Osteocyte (in vitro differentiated cells): ENCODE results near the gene PABPN1. TPM values are rescaled to one million over a fixed set of nuclear protein-coding genes. Genes with fewer than 3 reads are reported as not detected.

ENCODE experiments used
- DNase-seq: peaks from one replicate; pipeline ENCODE4 v3.0.0; 2021; ENCODE audit warnings: mixed read lengths; ENCODE audit not compliant: unreplicated experiment; ENCODE audit errors: extremely low spot score
- H3K27ac Mint-ChIP-seq: one replicate; pipeline ENCODE4 v1.8.0; 2021; ENCODE audit warnings: mild to moderate bottlenecking, mixed read lengths; ENCODE audit not compliant: unreplicated experiment
- H3K27me3 Mint-ChIP-seq: one replicate; pipeline ENCODE4 v1.8.0; 2021; ENCODE audit warnings: mixed read lengths; ENCODE audit not compliant: unreplicated experiment
- H3K36me3 Mint-ChIP-seq: one replicate; pipeline ENCODE4 v1.8.0; 2021; ENCODE audit warnings: mixed read lengths; ENCODE audit not compliant: unreplicated experiment
- H3K4me1 Mint-ChIP-seq: one replicate; pipeline ENCODE4 v1.8.0; 2021; ENCODE audit warnings: mixed read lengths; ENCODE audit not compliant: unreplicated experiment
- H3K4me3 Mint-ChIP-seq: one replicate; pipeline ENCODE4 v1.8.0; 2021; ENCODE audit warnings: mild to moderate bottlenecking, moderate library complexity, mixed read lengths; ENCODE audit not compliant: unreplicated experiment
- H3K9me3 Mint-ChIP-seq: one replicate; pipeline ENCODE4 v1.8.0; 2021; ENCODE audit warnings: mixed read lengths; ENCODE audit not compliant: unreplicated experiment
- total RNA-seq: library from RNA; stranded (reverse); gene quantifications from 2 replicates; pipeline ENCODE4 v1.2.1, GENCODE V29; 2021
- TF ChIP-seq, protein P1 (sequence below): fragments of 200-600 bp; sonication (generic); IDR thresholded peaks from 2 replicates; pipeline ENCODE4 v1.5.0; 2021; ENCODE audit warnings: antibody characterized with exemption, mild to moderate bottlenecking, moderate library complexity

The PABPN1 gene
- total RNA-seq, 1 donor from 2014 or later = 175 TPM

DNA sequence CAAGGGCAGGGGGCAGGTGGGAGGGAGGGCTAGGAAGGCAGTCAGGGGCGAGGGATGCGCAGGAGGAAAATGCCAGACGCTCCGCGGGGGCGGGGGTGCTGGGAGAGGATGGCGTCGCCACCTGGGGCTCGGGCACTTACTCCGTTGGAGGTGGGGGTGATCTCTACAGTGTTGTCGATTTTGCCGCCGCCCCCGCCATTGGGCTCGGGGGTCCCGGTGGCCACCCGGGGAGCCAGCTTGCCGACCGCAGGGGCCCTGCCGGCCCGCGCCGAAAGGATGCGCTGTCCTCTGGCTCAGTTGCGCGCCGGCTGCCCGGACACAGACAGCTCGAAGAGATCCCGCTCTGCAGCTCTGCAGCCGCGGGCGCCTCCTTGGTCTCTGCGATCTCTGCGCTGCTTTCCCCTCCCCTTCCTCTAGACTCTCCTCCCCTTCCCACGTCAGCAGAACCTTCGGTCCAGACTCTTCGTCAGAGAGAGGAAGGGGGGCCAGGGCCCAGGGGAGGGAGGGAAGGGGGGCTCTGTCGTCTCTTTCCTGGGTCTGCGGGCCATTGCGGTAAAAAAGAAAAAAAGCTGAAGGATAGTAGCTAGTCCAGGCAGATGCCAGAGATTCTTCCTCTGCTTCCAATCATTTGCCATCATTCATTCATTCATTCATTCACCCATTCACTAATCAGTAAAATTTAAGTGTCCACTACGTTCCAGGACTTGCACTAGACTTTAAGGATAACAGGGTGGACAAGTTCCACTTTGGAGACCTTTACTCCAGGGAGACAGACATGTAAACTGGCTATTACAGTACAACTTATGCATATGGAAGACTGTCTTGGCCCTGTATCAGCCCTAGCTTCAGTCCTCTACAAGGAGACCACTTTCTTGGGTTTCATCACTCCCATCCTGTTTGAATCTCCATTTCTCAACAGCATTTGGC lies 31.5 kb downstream of the PABPN1 start, which contains the start of gene SLC22A17:
Gene SLC22A17, minus strand, starts transcription at position 382 of the 927 bp plus-strand sequence.
- Mint-ChIP-seq H3K27me3 (no peaks in the 10 kb centered on the region), H3K4me3 (peak within 1 kb of the TSS; percentile 75), H3K27ac (peak within 1 kb of the TSS; percentile 68), H3K36me3 (peaks cover 7% of the 10 kb centered on the region), H3K4me1 (peaks cover 8% of the 10 kb centered on the region), H3K9me3 (no peaks in the 10 kb centered on the region)
- peak; percentile 92 for DNase-seq
- TF ChIP-seq, protein P1, sequence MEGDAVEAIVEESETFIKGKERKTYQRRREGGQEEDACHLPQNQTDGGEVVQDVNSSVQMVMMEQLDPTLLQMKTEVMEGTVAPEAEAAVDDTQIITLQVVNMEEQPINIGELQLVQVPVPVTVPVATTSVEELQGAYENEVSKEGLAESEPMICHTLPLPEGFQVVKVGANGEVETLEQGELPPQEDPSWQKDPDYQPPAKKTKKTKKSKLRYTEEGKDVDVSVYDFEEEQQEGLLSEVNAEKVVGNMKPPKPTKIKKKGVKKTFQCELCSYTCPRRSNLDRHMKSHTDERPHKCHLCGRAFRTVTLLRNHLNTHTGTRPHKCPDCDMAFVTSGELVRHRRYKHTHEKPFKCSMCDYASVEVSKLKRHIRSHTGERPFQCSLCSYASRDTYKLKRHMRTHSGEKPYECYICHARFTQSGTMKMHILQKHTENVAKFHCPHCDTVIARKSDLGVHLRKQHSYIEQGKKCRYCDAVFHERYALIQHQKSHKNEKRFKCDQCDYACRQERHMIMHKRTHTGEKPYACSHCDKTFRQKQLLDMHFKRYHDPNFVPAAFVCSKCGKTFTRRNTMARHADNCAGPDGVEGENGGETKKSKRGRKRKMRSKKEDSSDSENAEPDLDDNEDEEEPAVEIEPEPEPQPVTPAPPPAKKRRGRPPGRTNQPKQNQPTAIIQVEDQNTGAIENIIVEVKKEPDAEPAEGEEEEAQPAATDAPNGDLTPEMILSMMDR = peak; percentile 14

GRCh38 chr14:23353433-23353780 lies 32.1 kb downstream of the PABPN1 start:
- no peak for DNase-seq
- peak overlapping the region; percentile 75 for H3K4me3 Mint-ChIP-seq
- TF ChIP-seq, protein P1 = no peak
- H3K36me3 Mint-ChIP-seq = peaks cover 7% of the 10 kb centered on the region
- H3K4me1 Mint-ChIP-seq = peaks cover 8% of the 10 kb centered on the region
- peak overlapping the region; percentile 68 for H3K27ac Mint-ChIP-seq
- H3K27me3 Mint-ChIP-seq = no peaks in the 10 kb centered on the region
- H3K9me3 Mint-ChIP-seq = no peaks in the 10 kb centered on the region

DNA sequence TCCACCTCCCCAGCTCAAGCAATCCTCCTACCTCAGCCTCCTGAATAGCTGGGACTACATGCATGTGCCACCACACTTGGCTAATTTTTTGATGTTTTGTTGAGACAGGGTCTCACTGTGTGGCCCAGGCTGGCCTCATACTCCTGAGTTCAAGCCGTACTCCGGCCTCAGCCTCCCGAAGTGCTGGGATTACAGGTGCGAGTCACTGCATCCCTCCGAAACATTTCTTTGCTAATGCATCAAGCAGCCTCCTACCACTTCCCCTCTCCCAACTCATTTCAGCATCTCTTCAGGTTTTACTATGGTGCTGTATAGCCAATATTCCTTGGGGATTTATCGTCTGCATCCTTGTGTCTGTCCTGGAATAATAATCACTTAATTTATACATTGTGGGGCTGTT lies 33.7 kb downstream of the PABPN1 start:
- no peaks in the 10 kb centered on the region for H3K27me3 Mint-ChIP-seq
- H3K4me1 Mint-ChIP-seq = peaks cover 8% of the 10 kb centered on the region
- no peaks in the 10 kb centered on the region for H3K9me3 Mint-ChIP-seq
- H3K27ac Mint-ChIP-seq = no peak overlapping the region
- peaks cover 7% of the 10 kb centered on the region for H3K36me3 Mint-ChIP-seq
- no peak overlapping the region for H3K4me3 Mint-ChIP-seq
- TF ChIP-seq, protein P1 = no peak
- DNase-seq = peak; percentile 11

- DNase-seq = peak; percentile 40
- TF ChIP-seq, protein P1 = no peak
- H3K27ac Mint-ChIP-seq = no peak overlapping the region
- H3K4me3 Mint-ChIP-seq = no peak overlapping the region
- H3K9me3 Mint-ChIP-seq = no peaks in the 10 kb centered on the region
- H3K36me3 Mint-ChIP-seq = peaks cover 14% of the 10 kb centered on the region
- H3K4me1 Mint-ChIP-seq = peaks cover 10% of the 10 kb centered on the region
- no peaks in the 10 kb centered on the region for H3K27me3 Mint-ChIP-seq
Observed at GRCh38 chr14:23355871-23356435, 34.7 kb downstream of the PABPN1 start.

DNA sequence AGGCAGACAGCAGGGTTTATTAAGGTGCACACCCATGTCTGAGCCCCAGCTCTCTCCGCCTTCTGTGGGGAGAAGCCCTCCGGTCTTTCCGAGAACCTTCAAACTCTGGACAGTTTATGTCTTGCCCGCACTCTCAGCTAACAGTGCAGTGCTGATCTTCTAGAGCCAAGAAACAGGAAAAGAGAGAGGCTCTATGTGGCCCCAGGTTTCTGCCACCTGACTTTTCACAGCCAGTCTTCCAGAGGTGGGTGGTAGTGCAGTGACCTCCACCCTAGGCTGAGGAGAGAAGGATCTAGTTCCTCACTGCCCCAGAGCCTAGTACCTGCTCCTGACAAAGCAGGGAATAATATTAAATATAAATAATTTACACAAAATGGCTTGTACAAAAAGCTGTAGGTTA lies 35.4 kb downstream of the PABPN1 start:
- peaks cover 18% of the 10 kb centered on the region for H3K36me3 Mint-ChIP-seq
- H3K4me1 Mint-ChIP-seq = peaks cover 13% of the 10 kb centered on the region
- DNase-seq = peak; percentile 32
- H3K27me3 Mint-ChIP-seq = no peaks in the 10 kb centered on the region
- no peaks in the 10 kb centered on the region for H3K9me3 Mint-ChIP-seq
- TF ChIP-seq, protein P1 = no peak
- no peak overlapping the region for H3K4me3 Mint-ChIP-seq
- no peak overlapping the region for H3K27ac Mint-ChIP-seq
